ENCODE results near the gene ZFX. TPM values are rescaled to one million over a fixed set of nuclear protein-coding genes. Genes with fewer than 3 reads are reported as not detected.

The ZFX gene
- total and polyA plus RNA-seq, 7 experiments from 2014 or later: 38.1 to 68.2 (median 58.1) TPM

GRCh38 chrX:24145303-24146186 lies 4.0 kb upstream of the ZFX start:
- no peaks in the 10 kb centered on the region for H3K9me3 Mint-ChIP-seq
- ATAC-seq (no peak), DNase-seq (no peak)
- H3K4me1 Mint-ChIP-seq: peaks cover 4 to 51% (median 37%) of the 10 kb centered on the region in 7 donors
- H3K27me3 Mint-ChIP-seq: no peaks in the 10 kb centered on the region
- Histone ChIP-seq H3K27ac (ENCODE audit: low read depth, low read length) (no peak overlapping the region), H3K36me3 (ENCODE audit: control insufficient read depth in 2 of 3, insufficient read depth in 3 of 3, low read length in 3 of 3) (no peaks in the 10 kb centered on the region), H3K9me3 (ENCODE audit: control insufficient read depth in 2 of 3, low read length in 3 of 3) (no peaks in the 10 kb centered on the region), H3K4me3 (ENCODE audit: low read length) (no peak overlapping the region), H3K4me1 (ENCODE audit: control insufficient read depth in 2 of 2, insufficient read depth in 2 of 2, low read length in 2 of 2) (peaks cover 10 to 14% of the 10 kb centered on the region in 2 donors), H3K27me3 (ENCODE audit: control insufficient read depth in 2 of 2, insufficient read depth in 2 of 2, low read length in 2 of 2) (no peaks in the 10 kb centered on the region)
- POLR2A ChIA-PET: no interaction called here
- intact Hi-C loops (cut with micrococcal nuclease): loop anchor here in 1 of 2 donors (5.0 kb wide), 1 partner anchor 363 kb away; the partner anchor contains the start of gene SAT1
- CTCF ChIA-PET: no interaction called here
- peak overlapping the region in 7 of 9 donors; percentile 14 to 69 (median 38) for H3K27ac Mint-ChIP-seq
- H3K36me3 Mint-ChIP-seq: no peaks in the 10 kb centered on the region
- peak overlapping the region in 4 of 10 donors; percentile 39 to 64 (median 52) for H3K4me3 Mint-ChIP-seq

- Mint-ChIP-seq H3K27ac (peak overlapping the region in 5 of 9 donors; percentile 17 to 93 (median 40)), H3K4me1 (peaks cover 9 to 59% (median 44%) of the 10 kb centered on the region in 7 donors), H3K4me3 (peak overlapping the region in 5 of 10 donors; percentile 16 to 75 (median 44)), H3K36me3 (peaks cover 0 to 6% (median 0%) of the 10 kb centered on the region in 5 donors), H3K27me3 (no peaks in the 10 kb centered on the region), H3K9me3 (peaks cover 0 to 1% (median 0%) of the 10 kb centered on the region in 11 donors)
- ChIA-PET POLR2A (no interaction called here), CTCF (no interaction called here)
- Histone ChIP-seq H3K27me3 (ENCODE audit: control insufficient read depth in 2 of 2, insufficient read depth in 2 of 2, low read length in 2 of 2) (no peaks in the 10 kb centered on the region), H3K4me1 (ENCODE audit: control insufficient read depth in 2 of 2, insufficient read depth in 2 of 2, low read length in 2 of 2) (peaks cover 11 to 17% of the 10 kb centered on the region in 2 donors), H3K9me3 (ENCODE audit: control insufficient read depth in 2 of 3, low read length in 3 of 3) (no peaks in the 10 kb centered on the region), H3K36me3 (ENCODE audit: control insufficient read depth in 2 of 3, insufficient read depth in 3 of 3, low read length in 3 of 3) (no peaks in the 10 kb centered on the region), H3K27ac (ENCODE audit: low read depth, low read length) (no peak overlapping the region), H3K4me3 (ENCODE audit: low read length) (no peak overlapping the region)
- DNase-seq (no peak), ATAC-seq (no peak)
- intact Hi-C loops (cut with micrococcal nuclease): loop anchor here in 1 of 2 donors (5.0 kb wide), 1 partner anchor 364 kb away; the partner anchor contains the start of gene SAT1
Observed at GRCh38 chrX:24146283-24146949, 3.1 kb upstream of the ZFX start.

DNA sequence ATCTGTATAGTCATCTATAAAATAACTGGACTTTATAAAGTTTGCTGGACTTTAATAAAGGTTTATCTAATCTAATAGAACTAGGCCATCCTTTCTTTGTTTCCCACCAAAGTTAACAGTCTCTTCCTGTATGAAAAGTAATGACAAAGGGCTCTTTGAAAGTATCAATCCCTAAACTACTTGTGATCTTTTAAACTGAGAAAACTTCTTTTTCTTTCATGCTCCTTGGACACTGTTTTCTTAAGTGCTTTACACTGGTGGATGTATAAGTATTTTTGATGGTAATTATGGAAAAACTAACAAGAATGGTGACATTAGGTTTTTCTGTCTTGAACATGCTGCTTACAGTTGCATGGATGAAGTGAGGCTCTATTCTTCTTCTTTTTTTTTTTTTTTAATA lies 2.4 kb upstream of the ZFX start:
- Mint-ChIP-seq H3K9me3 (peaks cover 0 to 3% (median 0%) of the 10 kb centered on the region in 11 donors), H3K27me3 (no peaks in the 10 kb centered on the region), H3K36me3 (peaks cover 0 to 9% (median 0%) of the 10 kb centered on the region in 5 donors), H3K27ac (peak overlapping the region in 6 of 9 donors; percentile 54 to 95 (median 86)), H3K4me3 (peak overlapping the region in 6 of 10 donors; percentile 16 to 68 (median 40)), H3K4me1 (peaks cover 6 to 62% (median 45%) of the 10 kb centered on the region in 7 donors)
- Histone ChIP-seq H3K27ac (ENCODE audit: low read depth, low read length) (peak overlapping the region; percentile 98), H3K36me3 (ENCODE audit: control insufficient read depth in 2 of 3, insufficient read depth in 3 of 3, low read length in 3 of 3) (no peaks in the 10 kb centered on the region), H3K27me3 (ENCODE audit: control insufficient read depth in 2 of 2, insufficient read depth in 2 of 2, low read length in 2 of 2) (no peaks in the 10 kb centered on the region), H3K9me3 (ENCODE audit: control insufficient read depth in 2 of 3, low read length in 3 of 3) (no peaks in the 10 kb centered on the region), H3K4me1 (ENCODE audit: control insufficient read depth in 2 of 2, insufficient read depth in 2 of 2, low read length in 2 of 2) (peaks cover 15 to 23% of the 10 kb centered on the region in 2 donors), H3K4me3 (ENCODE audit: low read length) (no peak overlapping the region)
- DNase-seq: no peak
- POLR2A ChIA-PET: no interaction called here
- ATAC-seq: no peak
- CTCF ChIA-PET: no interaction called here
- intact Hi-C loops (cut with micrococcal nuclease): loop anchor here in 1 of 2 donors (5.0 kb wide), 1 partner anchor 365 kb away; the partner anchor contains the start of gene SAT1

DNA sequence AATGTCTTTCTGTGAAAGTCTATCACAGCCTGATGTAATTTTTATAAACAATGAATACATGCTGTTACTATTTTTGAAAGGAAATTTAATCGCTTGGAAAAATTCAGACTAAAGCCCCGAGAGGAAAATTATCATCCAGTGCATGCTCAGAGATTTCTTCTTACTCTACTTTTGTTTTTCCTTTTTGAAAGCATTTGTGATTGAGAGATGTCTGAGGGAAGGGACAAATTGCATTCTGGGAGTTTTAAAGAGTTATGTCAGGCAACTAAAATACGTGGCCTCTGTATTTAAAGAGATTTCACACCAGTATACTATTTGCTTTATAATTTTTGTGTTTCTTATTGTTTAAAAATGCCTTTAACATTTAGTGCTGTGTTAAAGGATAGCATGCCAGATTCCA lies 1.4 kb upstream of the ZFX start:
- Histone ChIP-seq H3K27ac (ENCODE audit: low read depth, low read length) (peak overlapping the region; percentile 98), H3K4me3 (ENCODE audit: low read length) (peak overlapping the region; percentile 37), H3K4me1 (ENCODE audit: control insufficient read depth in 2 of 2, insufficient read depth in 2 of 2, low read length in 2 of 2) (peaks cover 24 to 27% of the 10 kb centered on the region in 2 donors), H3K36me3 (ENCODE audit: control insufficient read depth in 2 of 3, insufficient read depth in 3 of 3, low read length in 3 of 3) (no peaks in the 10 kb centered on the region), H3K9me3 (ENCODE audit: control insufficient read depth in 2 of 3, low read length in 3 of 3) (no peaks in the 10 kb centered on the region), H3K27me3 (ENCODE audit: control insufficient read depth in 2 of 2, insufficient read depth in 2 of 2, low read length in 2 of 2) (no peaks in the 10 kb centered on the region)
- no peak for ATAC-seq
- Mint-ChIP-seq H3K4me3 (peak overlapping the region; percentile 73 to 94 (median 82)), H3K36me3 (peaks cover under 1 to 14% (median 2%) of the 10 kb centered on the region in 5 donors), H3K9me3 (peaks cover 0 to 3% (median 0%) of the 10 kb centered on the region in 11 donors), H3K27me3 (no peaks in the 10 kb centered on the region), H3K4me1 (peaks cover 9 to 72% (median 54%) of the 10 kb centered on the region in 7 donors), H3K27ac (peak overlapping the region; percentile 86 to 99 (median 93))
- DNase-seq: peak in 5 of 9 donors; percentile 9 to 47 (median 38)
- POLR2A ChIA-PET: interaction anchor here (3.2 kb wide), 1 partner anchor 94 kb away, joined by 15 read pairs; the partner anchor contains the start of gene EIF2S3
- CTCF ChIA-PET: no interaction called here
- intact Hi-C loops (cut with micrococcal nuclease): loop anchor here in 1 of 2 donors (2.0 to 5.0 kb wide), 2 partner anchors 366 to 481 kb away; partner anchors contain the start of genes PRDX4 and SAT1

DNA sequence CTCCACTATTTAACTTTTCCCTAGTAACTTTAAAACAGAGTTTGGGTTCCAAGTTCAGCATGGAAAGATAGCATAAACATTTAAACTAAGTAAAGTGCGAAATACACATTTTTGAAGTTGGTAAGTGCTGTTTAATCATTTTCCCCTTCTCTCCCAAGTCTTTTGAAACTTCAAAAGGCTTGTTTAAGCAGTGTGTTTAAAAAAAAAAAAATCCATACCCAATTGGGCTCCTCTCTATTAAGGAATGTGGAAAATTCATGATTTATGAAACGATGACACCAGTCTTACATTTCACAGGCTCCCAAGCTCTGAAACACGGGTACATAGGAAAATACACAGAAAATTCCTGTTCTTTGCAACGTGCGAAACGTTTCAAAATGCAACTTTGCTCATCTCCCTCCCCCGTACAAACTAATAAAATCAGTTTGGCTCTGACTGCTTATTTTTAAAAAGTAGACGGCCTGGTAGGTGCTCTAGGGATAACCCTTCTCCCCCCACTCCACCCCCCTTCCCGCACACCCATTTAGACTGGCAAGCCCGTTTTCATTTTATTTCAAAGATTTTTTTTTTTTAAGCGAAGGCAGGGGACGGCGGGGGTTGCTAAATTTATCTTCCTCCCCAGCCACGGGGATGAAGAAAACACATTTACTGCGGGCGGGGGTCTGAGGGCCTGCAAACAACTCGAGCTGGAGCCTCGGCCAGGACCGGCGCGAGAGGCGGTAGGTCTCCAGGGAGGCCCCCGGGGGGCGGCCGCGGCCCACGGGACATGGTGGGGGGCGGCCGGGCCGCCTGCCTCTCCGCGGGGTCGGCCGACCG lies 786 bp upstream of the ZFX start:
- Histone ChIP-seq H3K4me1 (ENCODE audit: control insufficient read depth in 2 of 2, insufficient read depth in 2 of 2, low read length in 2 of 2) (peaks cover 30 to 31% of the 10 kb centered on the region in 2 donors), H3K27me3 (ENCODE audit: control insufficient read depth in 2 of 2, insufficient read depth in 2 of 2, low read length in 2 of 2) (no peaks in the 10 kb centered on the region), H3K36me3 (ENCODE audit: control insufficient read depth in 2 of 3, insufficient read depth in 3 of 3, low read length in 3 of 3) (no peaks in the 10 kb centered on the region), H3K27ac (ENCODE audit: low read depth, low read length) (peak overlapping the region; percentile 98), H3K9me3 (ENCODE audit: control insufficient read depth in 2 of 3, low read length in 3 of 3) (no peaks in the 10 kb centered on the region), H3K4me3 (ENCODE audit: low read length) (peak overlapping the region; percentile 37)
- DNase-seq: peak in 3 of 9 donors; percentile 29 to 56 (median 47)
- Mint-ChIP-seq H3K4me3 (peak overlapping the region; percentile 73 to 94 (median 82)), H3K27ac (peak overlapping the region; percentile 86 to 99 (median 93)), H3K27me3 (no peaks in the 10 kb centered on the region), H3K4me1 (peaks cover 15 to 78% (median 61%) of the 10 kb centered on the region in 7 donors), H3K9me3 (peaks cover 0 to 3% (median 0%) of the 10 kb centered on the region in 11 donors), H3K36me3 (peaks cover 5 to 18% (median 5%) of the 10 kb centered on the region in 5 donors)
- ChIA-PET CTCF (no interaction called here), POLR2A (interaction anchor here (0.6 to 3.2 kb wide), 3 partner anchors 94 to 366 kb away, joined by 3 to 15 read pairs (median 4); partner anchors contain the start of genes EIF2S3 and SAT1)
- intact Hi-C loops (cut with micrococcal nuclease): loop anchor here in 1 of 2 donors (2.0 to 5.0 kb wide), 2 partner anchors 366 to 482 kb away; partner anchors contain the start of genes PRDX4 and SAT1
- no peak for ATAC-seq
